ENCODE results near the gene DSG3.

DSG3 gene

GRCh38 chr18:31436825-31437224 is 10.7 kb upstream of the DSG3 start:
- DNase-seq, result no peak

DNA sequence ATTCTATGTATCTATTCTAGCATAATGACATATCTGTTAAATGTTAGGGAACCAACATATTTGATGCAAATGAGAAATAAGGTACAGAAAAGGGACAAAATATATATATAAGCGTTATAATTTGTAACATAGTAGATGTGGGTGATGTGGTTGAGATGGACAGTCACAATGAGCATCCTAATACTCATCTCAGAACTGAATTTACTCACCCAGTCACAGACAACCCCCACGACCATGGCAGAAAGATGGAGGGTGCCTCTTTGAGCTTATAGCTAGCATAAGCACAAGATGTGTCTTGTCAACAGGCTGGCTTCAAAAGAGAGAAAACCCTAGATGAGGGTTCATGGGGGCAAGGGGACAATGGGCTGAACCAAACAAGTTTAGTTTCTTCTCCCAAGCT is 9.1 kb upstream of the DSG3 start:
- no peak for DNase-seq

DNA sequence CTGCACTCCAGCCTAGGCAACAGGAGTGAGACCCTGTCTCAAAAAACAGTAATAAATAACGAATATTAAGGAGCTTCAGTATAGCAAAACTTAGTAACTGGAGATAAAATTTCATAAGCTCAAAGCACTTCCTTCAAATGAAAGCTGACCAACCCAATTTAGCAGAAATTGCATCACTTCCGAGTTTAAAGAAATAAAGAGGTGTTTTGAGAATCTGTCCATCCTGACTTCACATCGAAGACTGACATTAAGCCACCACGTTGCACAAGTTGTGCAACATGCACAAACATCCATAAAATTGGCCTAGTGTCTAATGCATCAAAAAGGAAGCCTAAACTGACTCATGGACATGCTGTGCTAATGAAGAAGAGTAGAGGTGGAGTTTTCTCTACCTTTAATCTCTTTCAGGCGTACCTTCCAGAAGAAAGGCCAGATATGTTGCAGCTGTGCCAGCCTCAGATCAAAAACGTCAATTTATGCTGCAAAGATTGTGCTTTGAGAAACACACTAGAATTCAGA is 7.7 kb upstream of the DSG3 start:
- DNase-seq, result no peak

- DNase-seq, result no peak
Measured at GRCh38 chr18:31440787-31441186, 6.8 kb upstream of the DSG3 start.

- no peak for DNase-seq
Measured at GRCh38 chr18:31441493-31441892, 6.0 kb upstream of the DSG3 start.

DNA sequence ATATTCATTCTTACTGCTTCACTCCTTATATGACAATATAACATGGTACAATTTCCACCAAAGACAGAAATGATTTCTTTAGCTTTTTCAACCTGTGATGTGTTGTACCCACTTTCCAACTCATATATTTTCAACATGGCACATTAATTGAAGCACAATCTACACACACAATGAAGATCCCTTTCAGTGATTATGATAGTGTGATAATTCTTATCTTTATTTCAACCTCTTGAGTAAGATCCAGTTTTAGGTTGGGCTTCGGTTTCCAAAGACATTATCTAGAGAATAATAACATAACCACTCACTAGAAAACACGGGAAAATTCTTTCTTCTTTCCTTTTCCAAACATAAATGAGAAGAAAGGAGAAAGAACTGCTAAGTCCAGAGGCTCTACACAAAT is 3.4 kb upstream of the DSG3 start:
- DNase-seq, result no peak

DNA sequence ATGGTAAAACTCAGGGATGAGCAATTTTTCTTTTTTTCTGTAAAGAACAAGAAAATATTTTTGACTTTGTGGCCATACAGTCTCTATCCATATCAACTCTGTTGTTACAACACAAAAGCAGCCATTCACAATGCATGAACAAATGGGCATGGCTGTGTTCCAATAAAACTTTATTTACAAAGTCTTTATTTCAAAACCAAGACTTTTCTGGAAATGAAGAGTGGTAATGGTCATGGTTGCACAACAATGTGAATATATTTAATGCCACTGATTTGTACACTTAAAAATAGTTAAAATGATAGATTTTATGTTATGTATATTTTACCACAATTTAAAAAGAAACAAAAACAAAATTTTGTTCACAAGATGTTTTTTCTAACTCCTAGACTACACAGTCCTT is 1.6 kb upstream of the DSG3 start:
- no peak for DNase-seq

DNA sequence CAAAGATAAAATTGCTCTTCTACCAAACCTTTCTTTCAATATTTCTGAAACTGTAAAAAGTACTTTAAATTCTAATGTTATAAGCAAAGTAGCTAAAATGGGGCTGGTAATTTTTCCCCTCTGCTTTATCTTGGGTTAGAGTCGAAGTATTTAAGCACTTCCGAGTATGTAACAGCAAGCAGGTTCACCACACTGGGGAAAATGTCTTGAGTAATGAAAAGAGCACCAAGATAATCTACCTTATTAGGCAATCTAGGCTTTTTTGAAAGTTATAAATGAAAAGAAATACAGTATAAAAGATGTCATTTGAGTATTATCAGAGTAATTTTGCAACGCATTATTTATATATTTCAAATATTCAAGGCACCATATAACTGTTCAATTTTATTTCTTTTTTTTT is 687 bp upstream of the DSG3 start:
- no peak for DNase-seq

- no peak for DNase-seq
Measured at GRCh38 chr18:31450409-31450808, 2.9 kb downstream of the DSG3 start.

DNA sequence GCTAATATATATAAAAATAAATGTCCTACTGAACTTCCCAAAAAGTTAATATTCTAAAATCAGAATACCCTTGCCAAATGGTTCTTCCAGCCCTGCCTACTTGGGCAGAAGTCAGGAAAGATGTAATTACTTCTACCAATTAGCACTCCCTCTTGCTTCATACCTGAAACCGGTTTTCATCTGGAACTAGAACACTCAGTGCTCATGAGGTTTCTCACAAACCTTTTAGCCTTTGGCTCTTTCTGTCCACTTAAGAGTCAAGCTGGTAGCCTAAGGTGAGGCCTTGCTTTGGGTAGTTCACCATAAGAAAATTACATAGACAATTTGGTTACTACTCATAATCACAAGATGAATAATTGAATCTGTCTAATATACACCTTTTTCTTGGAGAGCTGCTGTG is 4.1 kb downstream of the DSG3 start:
- no peak for DNase-seq

- no peak for DNase-seq
Measured at GRCh38 chr18:31454066-31454708, 6.6 kb downstream of the DSG3 start.

DNA sequence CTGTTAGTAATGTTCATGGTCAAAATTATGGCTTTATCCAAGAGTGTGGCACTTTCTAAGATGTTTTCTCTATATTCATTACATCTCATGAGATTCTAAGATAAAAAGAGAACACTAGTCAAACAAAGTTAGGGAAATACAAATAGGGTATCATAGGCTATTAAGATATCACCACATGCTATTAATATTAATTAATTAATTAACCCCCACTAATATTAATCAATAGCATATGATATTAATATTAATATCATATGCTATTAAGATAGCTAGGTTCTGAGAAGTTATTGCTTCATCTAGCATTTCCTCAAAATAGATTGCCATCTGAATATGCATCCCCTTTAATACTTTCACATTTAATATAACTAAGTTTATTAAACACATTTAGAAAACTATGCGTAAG is 22.1 kb downstream of the DSG3 start:
- DNase-seq, result no peak

DNA sequence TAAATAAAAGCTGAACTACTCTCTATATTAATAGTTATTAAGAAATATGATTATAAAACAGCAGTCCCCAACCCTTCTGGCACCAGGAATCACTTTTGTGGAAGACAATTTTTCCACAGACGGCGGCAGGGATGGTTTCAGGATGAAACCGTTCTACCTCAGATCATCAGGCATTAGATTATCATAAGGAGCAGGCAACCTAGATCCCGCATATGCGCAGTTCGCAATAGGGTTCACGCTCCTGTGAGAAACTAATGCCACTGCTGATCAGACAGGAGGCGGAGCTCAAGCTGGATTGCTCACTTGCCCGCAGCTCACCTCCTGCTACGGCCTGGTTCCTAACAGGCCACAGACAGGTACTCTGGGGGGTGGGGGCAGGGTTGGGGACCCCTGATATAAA is 31.1 kb downstream of the DSG3 start:
- DNase-seq, result no peak

DNA sequence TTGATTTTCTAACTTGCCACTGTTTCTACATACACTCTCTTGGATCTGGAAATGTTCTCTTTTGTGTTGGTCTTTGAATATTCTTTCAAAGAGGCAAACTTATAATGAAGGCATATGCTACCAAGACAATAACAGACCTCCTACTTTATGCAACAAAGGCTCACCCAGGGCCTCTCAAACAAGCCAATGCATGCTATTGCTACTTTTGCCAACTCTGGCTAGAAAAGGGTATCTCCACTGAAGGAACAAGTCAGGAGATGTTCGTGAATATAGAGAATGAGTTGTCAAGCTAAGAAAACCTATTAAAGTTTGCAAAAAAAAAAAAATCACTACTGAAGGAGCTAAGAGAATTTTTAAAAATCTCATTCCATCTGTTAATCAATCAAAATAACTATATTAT is 34.5 kb downstream of the DSG3 start:
- DNase-seq, result no peak

- DNase-seq, result no peak
Measured at GRCh38 chr18:31483396-31483795, 35.9 kb downstream of the DSG3 start.

DNA sequence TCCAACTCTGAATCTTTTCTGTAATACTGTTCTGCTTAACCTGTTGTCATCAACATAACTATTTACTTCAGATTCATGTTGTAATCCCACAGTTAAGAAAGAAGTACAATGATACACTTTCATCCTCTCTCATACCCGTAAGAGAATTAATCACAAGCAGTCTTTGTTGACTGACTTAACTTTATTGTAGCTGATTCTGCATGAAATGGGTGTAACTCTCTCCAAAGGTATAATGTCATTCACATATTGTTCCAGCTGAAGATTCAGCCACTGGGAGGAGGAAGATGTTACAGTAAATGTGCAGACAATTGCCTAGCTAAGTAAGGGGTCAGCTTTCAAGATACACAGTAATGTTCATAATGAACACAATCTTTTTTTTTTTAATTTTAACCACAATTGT is 36.9 kb downstream of the DSG3 start:
- DNase-seq, result no peak

GRCh38 chr18:31486165-31486564 is 38.6 kb downstream of the DSG3 start:
- no peak for DNase-seq

GRCh38 chr18:31487246-31488015 is 39.9 kb downstream of the DSG3 start:
- DNase-seq, result no peak

GRCh38 chr18:31489311-31489710 is 41.8 kb downstream of the DSG3 start:
- DNase-seq, result no peak

GRCh38 chr18:31490387-31490786 is 42.8 kb downstream of the DSG3 start:
- no peak for DNase-seq

DNA sequence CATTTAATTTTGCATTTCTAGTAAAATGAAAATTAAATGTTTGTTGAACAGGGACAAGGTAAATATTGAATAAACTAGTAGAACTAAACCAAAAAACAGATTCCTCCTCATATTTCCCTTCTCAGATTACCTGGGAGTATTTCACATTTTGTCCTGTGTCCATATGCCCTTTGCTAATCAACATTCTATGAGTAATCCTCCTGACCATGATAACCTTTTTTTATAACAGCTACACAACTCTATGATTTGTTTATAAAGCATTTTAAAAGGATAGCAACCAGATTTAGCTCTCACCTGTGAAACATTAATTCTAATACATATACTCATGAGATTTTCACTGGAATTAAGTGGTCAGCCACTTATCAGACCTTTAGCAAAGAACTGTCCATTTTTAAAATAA is 43.3 kb downstream of the DSG3 start:
- DNase-seq, result no peak

DNA sequence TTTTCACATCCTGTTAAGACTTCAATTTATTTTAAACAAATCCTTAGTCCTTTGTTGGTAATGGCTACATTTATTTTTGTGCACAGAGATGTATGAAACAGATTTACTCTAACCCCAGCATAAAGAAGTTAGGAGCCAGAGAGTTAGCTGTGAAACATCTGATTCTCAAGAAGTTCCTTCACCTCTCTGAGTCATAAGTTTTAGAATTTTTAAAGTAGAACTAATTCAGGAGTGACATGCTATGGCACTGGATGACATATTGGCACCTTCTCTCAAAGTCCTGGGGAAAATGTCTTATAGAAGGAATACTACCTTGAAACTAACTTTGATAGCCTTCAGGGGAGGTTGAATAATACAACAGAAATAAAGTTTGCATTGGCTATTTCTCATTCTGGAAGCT is 44.0 kb downstream of the DSG3 start:
- no peak for DNase-seq

DNA sequence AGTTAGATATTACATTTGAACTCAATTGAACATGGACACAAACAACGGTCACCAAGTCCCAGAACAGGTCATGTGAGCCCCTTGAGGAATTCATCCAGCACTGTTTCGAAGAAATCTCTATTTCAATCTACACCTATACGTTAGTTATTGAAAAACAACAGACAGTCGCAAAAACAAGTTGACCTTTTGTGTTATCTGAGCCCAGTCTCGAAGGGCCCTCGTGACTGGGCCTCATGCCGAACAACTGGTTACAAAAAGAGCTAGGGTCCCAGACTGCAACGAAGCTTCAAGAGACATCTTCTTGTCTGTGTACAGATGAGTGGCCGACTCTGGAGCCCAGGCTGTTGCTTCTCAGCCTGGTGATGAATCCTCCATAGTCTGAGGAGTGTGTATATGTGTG is 45.1 kb downstream of the DSG3 start:
- DNase-seq, result no peak

- DNase-seq, result no peak
Measured at GRCh38 chr18:31493171-31493570, 45.6 kb downstream of the DSG3 start.

GRCh38 chr18:31493941-31494340 is 46.4 kb downstream of the DSG3 start:
- DNase-seq, result no peak

Data from activated CD4-positive, alpha-beta T cell treated with anti-CD3 and anti-CD28 coated beads, Interleukin-2, amount 50 U/mL, for 48 hours (primary cell).